Measurements from ENCODE around the gene NT5C3A. TPM values are rescaled to one million over a fixed set of nuclear protein-coding genes. Genes with fewer than 3 reads are reported as not detected.
"Not testable (repeated sequence)": the region's sequence is repeated elsewhere in the genome, so short reads cannot be mapped to it uniquely, and the experiment has no call there.

The NT5C3A gene
- total RNA-seq = 13.7 TPM

DNA sequence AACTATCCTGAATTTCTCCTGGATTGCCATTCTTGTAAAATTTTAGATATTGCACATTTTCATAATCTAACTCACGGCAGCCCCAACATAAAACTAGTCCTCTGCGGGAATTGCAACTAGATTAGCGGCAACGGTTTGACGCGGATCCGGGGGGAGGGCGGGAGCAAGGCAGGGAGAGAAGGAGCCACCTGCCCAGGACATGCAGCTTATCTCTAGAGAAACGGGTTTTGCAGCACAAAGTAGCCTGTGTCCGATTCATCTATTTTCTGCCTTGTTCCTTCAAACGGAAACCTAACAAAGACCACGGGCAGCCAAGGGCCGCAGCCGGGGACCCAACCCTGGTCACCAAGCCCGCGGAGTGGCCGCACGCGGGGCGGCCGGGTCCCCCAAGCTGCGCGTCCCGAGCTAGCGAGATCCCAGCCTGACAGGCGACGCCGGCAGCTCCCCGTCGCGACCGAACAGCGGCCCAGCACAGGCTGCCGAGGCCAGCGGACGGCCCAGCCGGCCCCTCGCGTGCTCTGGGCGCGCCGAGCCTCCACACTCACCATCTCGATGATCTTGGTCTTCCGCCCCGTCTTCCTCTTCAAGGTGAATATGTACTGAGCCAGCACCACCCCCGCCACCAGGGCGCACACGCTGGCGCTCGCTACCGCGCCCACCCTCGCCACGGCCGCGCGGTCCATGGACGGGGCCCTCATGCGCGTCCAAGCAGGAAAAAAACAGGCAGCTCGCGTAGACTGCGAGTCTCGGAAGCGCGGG lies at the start of gene NT5C3A:
NT5C3A (minus strand) TSS at position 754 of the 759 bp plus-strand sequence; CDS start at position 683, 71 bp downstream.
- ATAC-seq = peak; percentile 11

GRCh38 chr7:33111614-33112013 lies 49.0 kb upstream of the NT5C3A start:
- no peak for ATAC-seq

DNA sequence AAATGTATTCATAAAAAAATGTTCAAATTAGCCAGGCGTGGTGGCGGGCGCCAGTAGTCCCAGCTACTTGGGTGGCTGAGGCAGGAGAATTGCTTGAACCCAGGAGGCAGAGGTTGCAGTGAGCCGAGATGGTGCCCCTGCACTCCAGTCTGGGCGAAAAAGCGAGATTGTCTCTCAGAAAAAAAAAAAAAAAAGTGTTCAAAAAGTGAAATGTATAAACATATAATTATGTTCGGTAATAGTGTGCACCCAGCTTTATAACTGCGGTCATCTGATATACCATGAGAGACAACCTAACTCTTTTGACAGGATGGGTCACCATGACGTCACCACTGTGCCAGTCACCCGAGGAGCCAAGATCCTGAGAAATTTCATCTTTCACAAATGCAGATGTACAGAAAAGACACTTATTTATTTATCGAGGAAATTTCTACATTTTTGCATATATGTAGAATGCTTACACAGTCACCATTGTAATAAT lies 47.2 kb upstream of the NT5C3A start:
- no peak for ATAC-seq

- peak; percentile 88 for ATAC-seq
These were observed 46.6 kb upstream of the NT5C3A start, which contains the start of gene RP9 for GRCh38 chr7:33109005-33109757. Gene RP9 (minus strand): TSS chr7:33109404. CDS start chr7:33109372, 32 bp downstream.

DNA sequence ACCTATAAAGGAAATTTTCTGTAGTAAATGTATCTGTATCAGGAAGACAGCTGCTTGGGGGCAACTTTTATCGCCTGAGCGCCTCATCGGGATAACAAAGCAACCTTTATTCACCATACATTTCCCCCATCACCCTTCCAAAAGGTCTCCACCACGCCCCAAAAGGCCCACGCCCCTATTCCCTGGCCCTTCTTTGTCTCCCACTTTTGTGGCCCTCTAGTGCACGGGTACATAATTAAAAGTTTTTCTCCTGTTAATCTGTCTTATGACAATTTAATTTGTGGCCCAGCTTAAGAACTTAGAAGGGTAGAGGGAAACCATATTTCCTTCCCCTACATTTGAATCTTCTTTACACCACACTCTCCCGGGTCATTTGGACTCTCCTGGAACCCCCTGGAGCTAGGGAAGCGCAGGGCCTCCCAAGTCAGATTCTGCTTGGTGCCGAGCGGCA lies 46.0 kb upstream of the NT5C3A start:
- ATAC-seq = peak; percentile 27

GRCh38 chr7:33107136-33108066 lies 44.8 kb upstream of the NT5C3A start:
- ATAC-seq = peak; percentile 45

GRCh38 chr7:33101906-33102305 lies 39.3 kb upstream of the NT5C3A start:
- ATAC-seq = no peak

DNA sequence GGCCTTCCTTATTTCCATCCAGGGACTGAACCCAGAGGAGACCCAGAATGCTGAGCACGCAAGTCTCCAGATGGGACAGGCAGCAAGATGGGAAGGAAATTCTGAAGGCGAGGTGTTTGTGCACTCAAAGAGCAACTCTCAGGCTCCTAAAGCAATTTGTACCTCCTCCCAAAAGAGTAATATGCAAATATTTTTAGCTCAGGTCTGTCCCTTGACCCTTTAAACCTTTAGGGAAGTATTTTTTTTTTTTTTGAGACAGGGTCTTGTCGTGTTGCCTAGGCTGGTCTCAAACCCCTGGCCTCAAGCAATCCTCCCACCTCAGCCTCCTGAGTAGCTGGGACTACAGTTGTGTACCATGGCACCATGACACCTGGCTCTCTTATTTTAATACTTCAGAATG lies 38.2 kb upstream of the NT5C3A start:
- no peak for ATAC-seq

GRCh38 chr7:33099154-33099940 lies 36.8 kb upstream of the NT5C3A start:
- no peak for ATAC-seq

DNA sequence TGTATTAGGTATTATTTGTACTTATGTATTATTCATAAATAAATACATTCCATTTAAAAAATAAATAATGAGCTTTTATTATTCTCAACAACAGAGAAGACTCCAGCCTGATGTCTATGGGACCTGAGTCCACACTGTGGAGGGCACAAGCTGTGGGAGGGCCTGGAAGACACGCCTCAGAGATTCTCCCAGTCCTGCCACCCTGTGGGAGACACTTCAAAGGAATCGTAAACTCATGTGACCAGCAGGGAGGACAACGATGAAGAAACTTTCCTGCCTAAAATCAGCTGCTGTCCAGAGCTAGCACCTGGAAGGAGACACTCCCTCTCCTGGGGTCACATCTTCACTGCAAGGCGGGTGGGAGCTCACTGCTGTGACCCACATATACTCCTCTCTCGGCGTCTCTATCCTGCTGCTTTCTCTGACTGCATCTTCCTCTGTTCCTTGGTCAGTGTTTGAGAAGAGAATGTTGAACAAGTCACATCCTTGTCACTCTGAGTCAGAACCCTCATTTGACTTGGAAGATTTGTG lies 32.2 kb upstream of the NT5C3A start:
- not testable (repeated sequence) for ATAC-seq

DNA sequence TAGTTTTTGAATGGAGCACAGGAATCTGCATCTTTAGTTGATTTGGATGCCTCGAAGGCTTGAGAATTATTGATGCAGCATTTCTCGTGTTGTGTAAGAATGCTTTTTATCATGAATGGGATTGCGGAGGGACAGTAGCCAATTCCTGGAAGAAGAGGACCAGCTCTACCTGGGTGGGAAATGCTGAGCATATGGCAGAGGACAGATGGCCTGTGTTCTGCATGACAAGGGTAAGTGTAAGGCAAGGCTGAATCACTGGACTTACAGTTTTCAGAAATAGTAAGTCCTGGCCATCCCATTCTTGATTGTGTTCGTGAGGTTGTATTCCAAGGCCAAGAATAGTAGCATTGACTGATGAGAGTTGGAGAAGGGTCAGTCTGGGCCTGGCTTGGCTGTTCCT lies 30.7 kb upstream of the NT5C3A start:
- ATAC-seq = no peak

- no peak for ATAC-seq
These were observed 29.1 kb upstream of the NT5C3A start for GRCh38 chr7:33091641-33092191.

DNA sequence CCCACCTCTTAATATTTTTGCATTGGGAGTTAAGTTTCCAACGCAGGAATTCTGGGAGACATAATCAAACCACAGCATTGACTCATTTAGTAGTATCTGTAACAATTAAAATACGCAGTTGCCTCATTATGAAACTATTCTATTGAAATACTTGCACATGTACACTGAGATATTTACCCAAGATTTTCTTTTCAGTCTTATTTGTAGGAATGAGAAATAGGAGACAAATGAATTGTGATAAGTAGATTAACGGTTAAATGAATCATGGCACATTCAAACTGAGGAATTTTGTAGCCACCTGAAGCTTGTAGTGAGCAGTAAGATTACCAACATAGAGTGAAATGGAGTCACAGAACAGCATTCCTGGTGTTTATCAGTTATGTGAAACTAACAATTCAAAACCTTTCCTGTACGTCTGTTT lies 28.5 kb upstream of the NT5C3A start:
- no peak for ATAC-seq

DNA sequence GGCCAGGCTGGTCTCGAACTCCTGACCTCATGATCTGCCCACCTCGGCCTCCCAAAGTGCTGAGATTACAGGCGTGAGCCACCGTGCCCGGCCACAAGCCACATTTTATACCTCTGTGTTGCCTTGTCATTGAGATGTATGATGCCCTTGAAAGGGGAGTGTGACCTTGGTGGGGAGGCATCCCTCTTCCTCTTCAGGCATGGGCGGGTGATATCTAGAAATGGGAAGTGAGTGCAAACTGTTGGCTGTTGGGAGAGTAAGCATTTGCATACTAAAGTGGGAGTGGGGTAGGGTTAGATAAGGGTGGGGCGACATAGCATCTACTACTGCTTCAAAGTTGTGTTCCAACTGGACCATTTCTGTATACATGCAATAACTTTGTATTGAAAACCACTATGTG lies 26.6 kb upstream of the NT5C3A start:
- no peak for ATAC-seq

DNA sequence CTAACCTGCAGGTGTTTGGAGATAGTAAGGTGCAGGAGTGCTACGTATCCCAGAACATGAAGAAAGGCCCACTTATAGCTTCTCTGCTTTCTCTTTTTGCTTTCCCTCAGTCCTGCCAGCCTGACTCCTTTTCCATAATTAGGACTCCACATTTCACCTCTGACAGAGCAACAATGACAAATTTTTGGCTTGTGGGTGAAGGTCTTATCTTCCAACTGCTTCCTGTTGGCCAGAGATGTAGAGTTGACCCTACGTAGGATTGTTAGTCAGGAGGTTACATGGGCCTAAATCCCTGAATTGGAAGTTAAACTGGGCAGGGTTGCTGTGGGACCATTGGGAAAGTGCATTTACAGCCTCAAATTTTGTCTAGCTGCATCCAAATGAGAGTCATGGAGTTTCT lies 25.3 kb upstream of the NT5C3A start:
- ATAC-seq = no peak

GRCh38 chr7:33087356-33087755 lies 24.8 kb upstream of the NT5C3A start:
- ATAC-seq = no peak

- ATAC-seq = no peak
These were observed 17.5 kb upstream of the NT5C3A start for GRCh38 chr7:33079763-33080690.

DNA sequence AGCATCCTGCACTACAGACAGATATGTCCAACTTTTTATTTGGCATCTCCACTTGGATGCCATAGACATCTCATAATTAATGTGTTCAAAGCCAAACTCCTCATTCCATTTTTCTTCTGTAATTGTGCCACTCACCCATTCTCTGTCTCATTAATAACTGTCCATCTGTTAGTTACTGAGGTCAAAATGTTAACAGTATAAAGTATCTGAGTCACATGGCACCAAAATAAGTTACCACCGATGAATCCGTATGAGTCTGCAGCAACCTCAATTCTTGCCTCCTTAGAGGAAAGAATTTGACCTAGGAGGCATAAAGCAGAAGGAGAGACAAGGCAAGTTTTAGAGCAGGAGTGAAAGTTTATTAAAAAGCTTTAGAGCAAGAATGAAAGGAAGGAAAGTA lies 16.5 kb upstream of the NT5C3A start:
- no peak for ATAC-seq

DNA sequence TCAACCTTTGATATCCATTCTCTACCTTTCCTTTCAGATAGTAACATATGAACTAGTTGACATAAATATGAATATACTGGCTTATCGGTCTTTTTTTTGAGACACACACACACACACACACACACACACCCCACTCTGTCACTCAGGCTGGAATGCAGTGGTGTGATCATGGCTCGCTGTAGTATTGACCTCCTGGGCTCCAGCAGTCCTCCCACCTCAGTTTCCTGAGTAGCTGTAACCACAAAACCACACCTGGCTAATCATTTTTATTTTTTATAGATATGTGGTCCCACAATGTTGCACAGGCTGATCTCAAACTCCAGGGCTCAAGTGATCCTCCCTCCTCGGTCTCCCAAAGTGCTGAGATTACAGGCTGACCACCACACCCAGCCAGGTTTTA lies 14.2 kb upstream of the NT5C3A start:
- no peak for ATAC-seq
